PC-9 (cell line): ENCODE measurements around the gene ADORA2A.

Experiments
- EZH2 ChIP-seq: fragments of 200-600 bp; sonication (generic); IDR thresholded peaks from 2 replicates; pipeline ENCODE4 v1.8.0; 2017; ENCODE audit warnings: antibody characterized with exemption, low read depth
- TF ChIP-seq, protein P1 (sequence below): fragments of 200-600 bp; sonication (generic); conservative IDR thresholded peaks from 2 replicates; pipeline ENCODE4 v1.6.1; 2017; ENCODE audit warnings: mixed run types, antibody characterized with exemption, mild to moderate bottlenecking, moderate library complexity

DNA sequence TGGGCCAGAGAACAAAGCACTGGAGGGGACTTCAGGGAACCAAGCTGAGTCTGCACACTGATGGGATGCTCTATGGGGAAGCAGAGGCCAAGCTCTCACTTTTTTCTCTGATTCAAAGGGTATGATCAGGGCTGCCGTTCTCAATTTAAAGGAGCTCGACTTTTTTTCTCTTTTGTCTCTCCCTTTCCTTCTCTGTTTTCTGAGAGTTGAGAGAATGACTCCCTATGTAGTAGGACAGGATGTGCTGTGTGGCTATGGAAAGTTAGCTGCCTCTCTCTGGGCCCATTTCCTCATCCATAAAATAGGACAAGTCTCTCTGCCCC lies 7.9 kb downstream of the ADORA2A start:
- TF ChIP-seq, protein P1, sequence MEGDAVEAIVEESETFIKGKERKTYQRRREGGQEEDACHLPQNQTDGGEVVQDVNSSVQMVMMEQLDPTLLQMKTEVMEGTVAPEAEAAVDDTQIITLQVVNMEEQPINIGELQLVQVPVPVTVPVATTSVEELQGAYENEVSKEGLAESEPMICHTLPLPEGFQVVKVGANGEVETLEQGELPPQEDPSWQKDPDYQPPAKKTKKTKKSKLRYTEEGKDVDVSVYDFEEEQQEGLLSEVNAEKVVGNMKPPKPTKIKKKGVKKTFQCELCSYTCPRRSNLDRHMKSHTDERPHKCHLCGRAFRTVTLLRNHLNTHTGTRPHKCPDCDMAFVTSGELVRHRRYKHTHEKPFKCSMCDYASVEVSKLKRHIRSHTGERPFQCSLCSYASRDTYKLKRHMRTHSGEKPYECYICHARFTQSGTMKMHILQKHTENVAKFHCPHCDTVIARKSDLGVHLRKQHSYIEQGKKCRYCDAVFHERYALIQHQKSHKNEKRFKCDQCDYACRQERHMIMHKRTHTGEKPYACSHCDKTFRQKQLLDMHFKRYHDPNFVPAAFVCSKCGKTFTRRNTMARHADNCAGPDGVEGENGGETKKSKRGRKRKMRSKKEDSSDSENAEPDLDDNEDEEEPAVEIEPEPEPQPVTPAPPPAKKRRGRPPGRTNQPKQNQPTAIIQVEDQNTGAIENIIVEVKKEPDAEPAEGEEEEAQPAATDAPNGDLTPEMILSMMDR: no peak
- no peak for TF ChIP-seq EZH2
